Mammary epithelial cell (primary cell): ENCODE data around the gene ADAMTS10.

ENCODE experiments used
- EZH2 ChIP-seq: IDR thresholded peaks from 2 replicates; pipeline ENCODE4 v1.6.1; 2012; ENCODE audit warnings: low read length, inconsistent platforms, borderline replicate concordance
- TF ChIP-seq, protein P1 (sequence below), 2 donors: IDR thresholded peaks in 1 of 2; conservative IDR thresholded peaks in 1 of 2; 2 replicates each; pipeline ENCODE4 v1.5.1; 2011 to 2012; ENCODE audit warnings: inconsistent platforms in 2 of 2, low read length in 2 of 2, mild to moderate bottlenecking in 2 of 2, control low read depth in 1 of 2, low read depth in 1 of 2; ENCODE audit not compliant: insufficient read depth in 1 of 2; ENCODE audit errors: extremely low read depth in 1 of 2

DNA sequence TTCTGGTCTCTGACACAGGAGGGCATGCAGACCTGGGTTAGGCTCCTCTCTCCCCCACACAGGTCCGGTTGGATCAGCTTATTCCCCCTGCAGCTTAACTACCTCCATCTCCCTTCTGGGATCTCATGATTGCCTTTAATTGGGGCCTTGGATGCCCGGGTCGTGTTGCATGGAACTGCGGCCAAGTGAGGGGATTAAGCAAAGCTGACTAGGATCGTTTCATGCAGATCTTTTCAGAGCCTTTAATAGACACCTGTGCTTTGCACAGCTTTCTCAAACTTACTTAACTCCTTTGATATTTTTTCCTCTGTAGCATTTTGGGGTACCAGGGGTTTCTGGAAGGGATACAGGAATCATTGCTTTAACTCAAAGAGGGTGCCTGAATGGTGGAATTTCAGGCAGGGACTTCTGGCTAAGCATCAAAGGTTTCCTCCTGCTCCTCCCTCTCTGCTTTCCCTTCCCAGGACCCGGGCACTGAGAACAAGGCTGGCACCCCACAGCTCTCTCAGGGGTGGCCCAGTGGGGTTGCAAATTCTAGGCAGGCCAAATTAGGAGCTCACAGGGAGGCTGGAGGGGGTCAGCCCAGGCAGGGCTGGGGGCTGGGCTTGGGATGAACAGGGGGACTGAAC, 20.4 kb upstream of the ADAMTS10 start:
- TF ChIP-seq, protein P1, sequence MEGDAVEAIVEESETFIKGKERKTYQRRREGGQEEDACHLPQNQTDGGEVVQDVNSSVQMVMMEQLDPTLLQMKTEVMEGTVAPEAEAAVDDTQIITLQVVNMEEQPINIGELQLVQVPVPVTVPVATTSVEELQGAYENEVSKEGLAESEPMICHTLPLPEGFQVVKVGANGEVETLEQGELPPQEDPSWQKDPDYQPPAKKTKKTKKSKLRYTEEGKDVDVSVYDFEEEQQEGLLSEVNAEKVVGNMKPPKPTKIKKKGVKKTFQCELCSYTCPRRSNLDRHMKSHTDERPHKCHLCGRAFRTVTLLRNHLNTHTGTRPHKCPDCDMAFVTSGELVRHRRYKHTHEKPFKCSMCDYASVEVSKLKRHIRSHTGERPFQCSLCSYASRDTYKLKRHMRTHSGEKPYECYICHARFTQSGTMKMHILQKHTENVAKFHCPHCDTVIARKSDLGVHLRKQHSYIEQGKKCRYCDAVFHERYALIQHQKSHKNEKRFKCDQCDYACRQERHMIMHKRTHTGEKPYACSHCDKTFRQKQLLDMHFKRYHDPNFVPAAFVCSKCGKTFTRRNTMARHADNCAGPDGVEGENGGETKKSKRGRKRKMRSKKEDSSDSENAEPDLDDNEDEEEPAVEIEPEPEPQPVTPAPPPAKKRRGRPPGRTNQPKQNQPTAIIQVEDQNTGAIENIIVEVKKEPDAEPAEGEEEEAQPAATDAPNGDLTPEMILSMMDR (conservative IDR thresholded peaks at IDR 0.05 in 1 of 2, IDR thresholded peaks at IDR 0.05 in 1 of 2; ENCODE audit: extremely low read depth in 1 of 2, insufficient read depth in 1 of 2, low read depth in 1 of 2, low read length in 2 of 2): no peak
- TF ChIP-seq EZH2: no peak
